ENCODE measurements around the gene STXBP1. TPM values are rescaled to one million over a fixed set of nuclear protein-coding genes. Genes with fewer than 3 reads are reported as not detected.
A peak's percentile ranks its signal among the peaks of the same experiment; 100 is the strongest.

Gene STXBP1
- total RNA-seq, 1 experiment from 2014 or later, result 44.0 TPM

- Histone ChIP-seq H3K9me2 (ENCODE audit: insufficient read depth) (no peaks in the 10 kb centered on the region), H3K27me3 (ENCODE audit: insufficient read depth, low read depth) (no peaks in the 10 kb centered on the region), H3K36me3 (ENCODE audit: low read depth) (peaks cover 7% of the 10 kb centered on the region; the same call in 1 of the 2 replicates), H3K9me3 (ENCODE audit: insufficient read depth, low read depth) (peaks cover 16% of the 10 kb centered on the region), H3K79me2 (ENCODE audit: low read depth) (peaks cover 10% of the 10 kb centered on the region), H4K20me1 (ENCODE audit: insufficient read depth) (no peaks in the 10 kb centered on the region), H3K27ac (0 out of 2 replicates have a peak overlapping the region, but pooled peaks have one; percentile 67), H3K4me3 (no peak overlapping the region), H2AFZ (no peak overlapping the region), H3K4me2 (no peak overlapping the region), H3K4me1 (replicated peaks; ENCODE audit: insufficient read depth) (peaks cover 30% of the 10 kb centered on the region), H3F3A (ENCODE audit: insufficient read depth, low read depth) (peaks cover 38% of the 10 kb centered on the region)
- TF ChIP-seq EZH2 (IDR thresholded peaks at IDR 0.05; ENCODE audit: low read depth), result no peak
- no peak for TF ChIP-seq CTCF (conservative IDR thresholded peaks at IDR 0.05)
- ChIA-PET POLR2A (ENCODE audit: unreplicated experiment) (interaction anchor here (0.5 kb wide), 1 partner anchor 39 kb away, joined by 11 read pairs; no protein-coding TSS in a partner anchor), CTCF (interaction anchor here (0.7 to 1.5 kb wide), 4 partner anchors 30 to 802 kb away, joined by 3 to 5 read pairs (median 4); no protein-coding TSS in a partner anchor)
- DNase-seq, result no peak
- intact Hi-C loops (cut with micrococcal nuclease; ENCODE audit: unreplicated experiment), result no loop called here
- BruUV-seq (replicated peaks), result no TSS peak
Observed at GRCh38 chr9:127585161-127585819, 26.8 kb upstream of the STXBP1 start.

GRCh38 chr9:127586096-127586495 lies 26.0 kb upstream of the STXBP1 start:
- H3K4me1 ChIP-seq (replicated peaks; ENCODE audit: insufficient read depth), result peaks cover 23% of the 10 kb centered on the region
- TF ChIP-seq CTCF (conservative IDR thresholded peaks at IDR 0.05), result no peak
- no peak for TF ChIP-seq EZH2 (IDR thresholded peaks at IDR 0.05; ENCODE audit: low read depth)
- H3K27ac ChIP-seq, result no peak overlapping the region
- no peaks in the 10 kb centered on the region for H3K27me3 ChIP-seq (ENCODE audit: insufficient read depth, low read depth)
- 0 out of 2 replicates have a peak, but pooled peaks cover under 1% of the 10 kb centered on the region for H3K36me3 ChIP-seq (ENCODE audit: low read depth)
- no peak overlapping the region for H2AFZ ChIP-seq
- DNase-seq, result no peak
- intact Hi-C loops (cut with micrococcal nuclease; ENCODE audit: unreplicated experiment), result loop anchor here (1.0 kb wide), 5 partner anchors 17 to 372 kb away; a partner anchor contains a TSS
- no peak overlapping the region for H3K4me3 ChIP-seq
- H4K20me1 ChIP-seq (ENCODE audit: insufficient read depth), result no peaks in the 10 kb centered on the region
- no peak overlapping the region for H3K4me2 ChIP-seq
- peaks cover 35% of the 10 kb centered on the region for H3F3A ChIP-seq (ENCODE audit: insufficient read depth, low read depth)
- peaks cover 5% of the 10 kb centered on the region; the same call in 1 of the 2 replicates for H3K79me2 ChIP-seq (ENCODE audit: low read depth)
- no TSS peak for BruUV-seq (replicated peaks)
- peaks cover 16% of the 10 kb centered on the region for H3K9me3 ChIP-seq (ENCODE audit: insufficient read depth, low read depth)
- CTCF ChIA-PET, result interaction anchor here (0.7 to 1.5 kb wide), 3 partner anchors 31 to 82 kb away, joined by 4 to 6 read pairs (median 4); no protein-coding TSS in a partner anchor
- POLR2A ChIA-PET (ENCODE audit: unreplicated experiment), result no interaction called here
- H3K9me2 ChIP-seq (ENCODE audit: insufficient read depth), result no peaks in the 10 kb centered on the region

GRCh38 chr9:127586537-127586936 lies 25.5 kb upstream of the STXBP1 start:
- CTCF ChIA-PET, result interaction anchor here (0.6 to 1.0 kb wide), 3 partner anchors 25 to 83 kb away, joined by 4 to 6 read pairs (median 4); no protein-coding TSS in a partner anchor
- Histone ChIP-seq H3K9me2 (ENCODE audit: insufficient read depth) (no peaks in the 10 kb centered on the region), H3K27me3 (ENCODE audit: insufficient read depth, low read depth) (no peaks in the 10 kb centered on the region), H3K4me2 (no peak overlapping the region), H2AFZ (no peak overlapping the region), H3F3A (ENCODE audit: insufficient read depth, low read depth) (peaks cover 35% of the 10 kb centered on the region), H3K9me3 (ENCODE audit: insufficient read depth, low read depth) (peaks cover 16% of the 10 kb centered on the region), H3K4me1 (replicated peaks; ENCODE audit: insufficient read depth) (peaks cover 23% of the 10 kb centered on the region), H3K27ac (no peak overlapping the region), H4K20me1 (ENCODE audit: insufficient read depth) (no peaks in the 10 kb centered on the region), H3K79me2 (ENCODE audit: low read depth) (peaks cover 5% of the 10 kb centered on the region; the same call in 1 of the 2 replicates), H3K36me3 (ENCODE audit: low read depth) (no peaks in the 10 kb centered on the region), H3K4me3 (no peak overlapping the region)
- peak in 1 of 2 experiments; percentile 82 for DNase-seq
- TF ChIP-seq EZH2 (IDR thresholded peaks at IDR 0.05; ENCODE audit: low read depth) (no peak), CTCF (conservative IDR thresholded peaks at IDR 0.05) (peak; percentile 93)
- no TSS peak for BruUV-seq (replicated peaks)
- intact Hi-C loops (cut with micrococcal nuclease; ENCODE audit: unreplicated experiment), result loop anchor here (1.0 kb wide), 5 partner anchors 17 to 372 kb away; a partner anchor contains a TSS
- POLR2A ChIA-PET (ENCODE audit: unreplicated experiment), result interaction anchor here (0.6 kb wide), 2 partner anchors 20 to 40 kb away, joined by 3 to 5 read pairs; no protein-coding TSS in a partner anchor
